Kidney (tissue), 14 donors: Measurements from ENCODE around the gene ERRFI1. TPM values are rescaled to one million over a fixed set of nuclear protein-coding genes. Genes with fewer than 3 reads are reported as not detected.

Experiments
- DNase-seq, 5 donors: peaks; one replicate each; pipeline ENCODE4 v3.0.0-alpha.2; 2013 to 2020
- FAIRE-seq: peaks from 2 replicates; lab custom pipeline; 2012; peaks lifted over from hg19 to GRCh38; lab: Jason Lieb, UNC
- H3K27ac ChIP-seq, 2 donors: one replicate each; pipeline ENCODE4 v1.7.0; 2013; ENCODE audit warnings: low read depth in 2 of 2, low read length in 2 of 2, inconsistent platforms in 1 of 2
- H3K27me3 ChIP-seq: one replicate; pipeline ENCODE4 v1.7.1; 2013; ENCODE audit warnings: low read length, inconsistent platforms; ENCODE audit not compliant: control insufficient read depth, insufficient read depth
- H3K36me3 ChIP-seq, 3 donors: one replicate each; pipeline versions ENCODE4 v1.7.0 to v1.7.1; 2013; ENCODE audit warnings: low read length in 3 of 3, control low read depth in 1 of 3, inconsistent platforms in 1 of 3; ENCODE audit not compliant: insufficient read depth in 3 of 3, control insufficient read depth in 2 of 3
- H3K4me1 ChIP-seq, 3 donors: one replicate each; pipeline versions ENCODE4 v1.7.0 to v1.7.1; 2013; ENCODE audit warnings: low read length in 3 of 3, inconsistent platforms in 1 of 3, low read depth in 1 of 3; ENCODE audit not compliant: control insufficient read depth in 2 of 3, insufficient read depth in 2 of 3
- H3K4me3 ChIP-seq, 3 donors: one replicate each; pipeline versions ENCODE4 v1.7.0 to v1.8.1; 2013; ENCODE audit warnings: low read length in 3 of 3, control low read depth in 1 of 3, inconsistent platforms in 1 of 3
- H3K9ac ChIP-seq, 3 donors: one replicate each; pipeline versions ENCODE4 v1.7.0 to v1.7.1; 2013; ENCODE audit warnings: low read length in 3 of 3, control low read depth in 1 of 3, inconsistent platforms in 1 of 3
- H3K9me3 ChIP-seq, 3 donors: one replicate each; pipeline versions ENCODE4 v1.7.0 to v1.7.1; 2013; ENCODE audit warnings: low read length in 3 of 3, control low read depth in 1 of 3, inconsistent platforms in 1 of 3; ENCODE audit not compliant: control insufficient read depth in 2 of 3, insufficient read depth in 1 of 3
- intact Hi-C: fragments of 100-400 bp; cut with DNase I; formaldehyde crosslinking; loops from one replicate; pipeline ENCODE4 v1.11.1; 2022
- polyA plus RNA-seq: library from polyadenylated mRNA; stranded (reverse); fragments of 350-450 nt; fragmentation: Illumina TruSeq; extraction: RNeasy Lipid Tissue Mini Kit (QIAGEN cat#74804); gene quantifications from one replicate; pipeline ENCODE4 v1.2.3, GENCODE V29; 2014; ENCODE audit warnings: low read depth, low replicate concordance; ENCODE audit not compliant: insufficient read depth
- total RNA-seq: library from RNA; stranded (reverse); fragmentation: NEBNext Ultra II Directional; extraction: Animal tissue kit (Norgen Biotek cat#: 25700); gene quantifications from one replicate; pipeline ENCODE4 v1.2.1, GENCODE V29; 2021
- TF ChIP-seq, protein P1 (sequence below): IDR thresholded peaks from 3 replicates; pipeline ENCODE4 v1.5.1; 2012; ENCODE audit warnings: mild to moderate bottlenecking, moderate library complexity, borderline replicate concordance; ENCODE audit not compliant: insufficient read depth; ENCODE audit errors: extremely low read depth
- donor health status: control.
- donor health status: control.
- donor health status: control.
- donor health status: control.
- donor health status: control.
- donor health status: DM: yes; HTN: yes; CAD: no.
- donor health status: Normal renal cell carcinoma (clear cell type).

The ERRFI1 gene
- total and polyA plus RNA-seq, 2 donors from 2014 or later: 25.0 to 71.3 TPM

- Histone ChIP-seq H3K9ac (no peak overlapping the region), H3K4me1 (peaks cover 0 to 9% (median 0%) of the 10 kb centered on the region in 3 donors), H3K36me3 (no peaks in the 10 kb centered on the region), H3K4me3 (no peak overlapping the region), H3K27ac (no peak overlapping the region), H3K27me3 (no peaks in the 10 kb centered on the region), H3K9me3 (no peaks in the 10 kb centered on the region)
- DNase-seq: no peak
- TF ChIP-seq, protein P1, sequence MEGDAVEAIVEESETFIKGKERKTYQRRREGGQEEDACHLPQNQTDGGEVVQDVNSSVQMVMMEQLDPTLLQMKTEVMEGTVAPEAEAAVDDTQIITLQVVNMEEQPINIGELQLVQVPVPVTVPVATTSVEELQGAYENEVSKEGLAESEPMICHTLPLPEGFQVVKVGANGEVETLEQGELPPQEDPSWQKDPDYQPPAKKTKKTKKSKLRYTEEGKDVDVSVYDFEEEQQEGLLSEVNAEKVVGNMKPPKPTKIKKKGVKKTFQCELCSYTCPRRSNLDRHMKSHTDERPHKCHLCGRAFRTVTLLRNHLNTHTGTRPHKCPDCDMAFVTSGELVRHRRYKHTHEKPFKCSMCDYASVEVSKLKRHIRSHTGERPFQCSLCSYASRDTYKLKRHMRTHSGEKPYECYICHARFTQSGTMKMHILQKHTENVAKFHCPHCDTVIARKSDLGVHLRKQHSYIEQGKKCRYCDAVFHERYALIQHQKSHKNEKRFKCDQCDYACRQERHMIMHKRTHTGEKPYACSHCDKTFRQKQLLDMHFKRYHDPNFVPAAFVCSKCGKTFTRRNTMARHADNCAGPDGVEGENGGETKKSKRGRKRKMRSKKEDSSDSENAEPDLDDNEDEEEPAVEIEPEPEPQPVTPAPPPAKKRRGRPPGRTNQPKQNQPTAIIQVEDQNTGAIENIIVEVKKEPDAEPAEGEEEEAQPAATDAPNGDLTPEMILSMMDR: no peak
- intact Hi-C loops: no loop called here
- no peak for FAIRE-seq
Measured at GRCh38 chr1:8047112-8047511, 21.0 kb upstream of the ERRFI1 start.

GRCh38 chr1:8046391-8046790, 20.3 kb upstream of the ERRFI1 start:
- H3K9ac ChIP-seq: no peak overlapping the region
- FAIRE-seq: no peak

GRCh38 chr1:8043621-8044020, 17.5 kb upstream of the ERRFI1 start:
- TF ChIP-seq, protein P1: no peak
- intact Hi-C loops: no loop called here
- Histone ChIP-seq H3K9ac (no peak overlapping the region), H3K27ac (no peak overlapping the region), H3K36me3 (no peaks in the 10 kb centered on the region), H3K27me3 (no peaks in the 10 kb centered on the region), H3K4me1 (peaks cover 0 to 9% (median 0%) of the 10 kb centered on the region in 3 donors), H3K4me3 (no peak overlapping the region), H3K9me3 (no peaks in the 10 kb centered on the region)
- no peak for DNase-seq
- FAIRE-seq: no peak

More at GRCh38 chr1:8046391-8046790, 20.3 kb upstream of the ERRFI1 start:
- intact Hi-C loops: no loop called here
- DNase-seq: no peak
- Histone ChIP-seq H3K4me1 (peaks cover 0 to 9% (median 0%) of the 10 kb centered on the region in 3 donors), H3K9me3 (no peaks in the 10 kb centered on the region), H3K27ac (no peak overlapping the region), H3K36me3 (no peaks in the 10 kb centered on the region), H3K4me3 (no peak overlapping the region), H3K27me3 (no peaks in the 10 kb centered on the region)
- TF ChIP-seq, protein P1: no peak

DNA sequence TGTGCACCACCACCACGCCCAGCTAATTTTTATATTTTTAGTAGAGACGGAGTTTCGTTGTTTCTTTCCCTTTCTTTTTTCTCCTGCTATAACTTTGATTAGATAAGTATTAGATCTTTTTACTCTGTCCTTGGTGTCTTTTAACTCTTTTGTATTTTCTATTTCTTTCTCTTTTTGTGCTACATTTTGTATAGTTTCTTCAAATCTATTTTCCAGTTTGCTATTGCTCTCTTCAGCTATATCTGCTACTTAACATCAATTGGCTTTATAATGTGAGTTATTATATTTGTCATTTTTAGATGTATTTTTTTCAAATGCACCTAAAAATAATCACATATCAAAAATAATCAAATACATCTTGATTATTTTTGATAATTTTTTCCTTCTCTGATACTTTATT, 16.0 kb upstream of the ERRFI1 start:
- DNase-seq (no peak), FAIRE-seq (no peak)
- intact Hi-C loops: no loop called here

More for the DNA sequence above, 16.0 kb upstream of the ERRFI1 start:
- no peaks in the 10 kb centered on the region for H3K27me3 ChIP-seq
- no peak overlapping the region for H3K4me3 ChIP-seq
- H3K9ac ChIP-seq: no peak overlapping the region
- H3K9me3 ChIP-seq: no peaks in the 10 kb centered on the region
- TF ChIP-seq, protein P1: no peak
- no peak overlapping the region for H3K27ac ChIP-seq
- no peaks in the 10 kb centered on the region for H3K36me3 ChIP-seq
- no peaks in the 10 kb centered on the region for H3K4me1 ChIP-seq
